HFFc6 (cell line): Measurements from ENCODE around the gene CDPF1. TPM values are rescaled to one million over a fixed set of nuclear protein-coding genes. Genes with fewer than 3 reads are reported as not detected.

Experiments
- DNase-seq: peaks from one replicate; pipeline ENCODE4 v3.0.0-alpha.2; 2018
- H3K27ac Mint-ChIP-seq: 2 replicates; pipeline ENCODE4 v1.8.0; 2020; ENCODE audit warnings: mild to moderate bottlenecking, mixed read lengths
- H3K27me3 Mint-ChIP-seq: 2 replicates; pipeline ENCODE4 v1.8.0; 2021; ENCODE audit warnings: mild to moderate bottlenecking, moderate library complexity, mixed read lengths; ENCODE audit not compliant: insufficient read depth
- H3K36me3 Mint-ChIP-seq: 2 replicates; pipeline ENCODE4 v1.8.0; 2021; ENCODE audit warnings: low read depth, mixed read lengths
- H3K4me1 Mint-ChIP-seq: 2 replicates; pipeline ENCODE4 v1.8.0; 2020; ENCODE audit warnings: low read depth, mixed read lengths
- H3K4me3 Mint-ChIP-seq: 2 replicates; pipeline ENCODE4 v1.8.0; 2020; ENCODE audit warnings: mild to moderate bottlenecking, moderate library complexity, mixed read lengths
- H3K9me3 Mint-ChIP-seq: 2 replicates; pipeline ENCODE4 v1.8.0; 2020; ENCODE audit warnings: mild to moderate bottlenecking, mixed read lengths
- total RNA-seq, 6 experiments: library from RNA; stranded (reverse); fragmentation: NEBNext Ultra II Directional; extraction: Animal tissue kit (Norgen Biotek cat#: 25700); gene quantifications; 2 replicates in 1 of 6; 3 replicates in 5 of 6; pipeline ENCODE4 v1.2.3, GENCODE V29; 2021
- TF ChIP-seq, protein P1 (sequence below): fragments of 200-600 bp; sonication (generic); IDR thresholded peaks from 2 replicates; pipeline ENCODE4 v1.5.0; 2021; ENCODE audit warnings: antibody characterized with exemption, mild to moderate bottlenecking

Gene CDPF1
- total RNA-seq, 6 experiments from 2014 or later = 6.4 to 9.3 (median 7.6) TPM

DNA sequence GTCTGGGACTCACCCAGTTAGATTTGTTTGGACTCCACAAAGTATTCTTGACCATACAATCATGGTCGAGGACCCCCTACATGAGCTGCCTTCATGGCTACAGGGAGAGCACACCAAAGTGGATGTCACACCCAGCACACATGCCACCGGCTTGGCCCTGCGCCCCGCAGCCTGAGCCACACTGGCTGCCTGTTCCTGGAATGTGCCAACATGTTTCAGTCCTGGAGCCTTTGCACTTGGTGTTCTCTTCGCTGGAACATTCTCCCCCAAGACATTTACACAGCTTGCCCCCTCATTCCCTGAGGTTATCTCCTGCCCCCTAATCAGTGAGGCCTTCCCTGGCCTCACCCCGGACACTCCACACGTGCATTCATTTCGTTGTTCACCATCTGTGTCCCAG is 53.8 kb downstream of the CDPF1 start:
- H3K4me3 Mint-ChIP-seq = no peak overlapping the region

DNA sequence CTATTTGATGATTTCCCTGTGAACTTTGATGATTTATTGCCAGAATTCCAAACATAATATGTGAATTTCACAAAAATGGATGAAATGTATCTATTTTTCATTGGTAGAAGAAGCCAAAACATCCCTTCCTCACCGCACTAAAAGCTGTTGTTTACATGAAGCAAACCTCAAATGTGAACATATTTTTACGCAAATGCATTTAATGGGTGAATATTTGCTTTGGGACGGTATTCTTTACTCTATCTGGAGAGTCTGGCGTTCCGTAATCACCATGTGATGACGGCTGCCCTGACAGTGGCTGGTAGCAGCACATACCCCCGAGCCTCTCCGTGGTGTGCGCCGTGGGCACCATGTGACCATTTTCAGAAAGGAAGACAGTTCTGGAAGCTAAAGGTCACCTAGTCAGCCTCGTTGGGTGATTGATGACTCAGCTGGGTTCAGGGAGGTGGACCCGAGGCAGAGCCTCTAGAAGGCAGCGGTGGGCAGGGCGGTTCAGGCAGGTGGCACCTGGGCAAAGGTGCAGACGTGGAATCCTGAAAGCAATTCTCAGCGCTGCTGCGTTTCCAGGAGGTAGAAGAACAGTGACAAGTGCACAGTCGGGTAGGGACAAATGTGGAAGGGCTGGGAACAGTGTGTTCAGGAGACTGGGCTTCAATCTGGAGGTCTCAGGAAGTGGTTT is 54.5 kb downstream of the CDPF1 start:
- no peak overlapping the region for H3K27ac Mint-ChIP-seq
- peaks cover 22% of the 10 kb centered on the region; the same call in 1 of the 2 replicates for H3K36me3 Mint-ChIP-seq
- H3K27me3 Mint-ChIP-seq = no peaks in the 10 kb centered on the region; the same call in 1 of the 2 replicates
- TF ChIP-seq, protein P1, sequence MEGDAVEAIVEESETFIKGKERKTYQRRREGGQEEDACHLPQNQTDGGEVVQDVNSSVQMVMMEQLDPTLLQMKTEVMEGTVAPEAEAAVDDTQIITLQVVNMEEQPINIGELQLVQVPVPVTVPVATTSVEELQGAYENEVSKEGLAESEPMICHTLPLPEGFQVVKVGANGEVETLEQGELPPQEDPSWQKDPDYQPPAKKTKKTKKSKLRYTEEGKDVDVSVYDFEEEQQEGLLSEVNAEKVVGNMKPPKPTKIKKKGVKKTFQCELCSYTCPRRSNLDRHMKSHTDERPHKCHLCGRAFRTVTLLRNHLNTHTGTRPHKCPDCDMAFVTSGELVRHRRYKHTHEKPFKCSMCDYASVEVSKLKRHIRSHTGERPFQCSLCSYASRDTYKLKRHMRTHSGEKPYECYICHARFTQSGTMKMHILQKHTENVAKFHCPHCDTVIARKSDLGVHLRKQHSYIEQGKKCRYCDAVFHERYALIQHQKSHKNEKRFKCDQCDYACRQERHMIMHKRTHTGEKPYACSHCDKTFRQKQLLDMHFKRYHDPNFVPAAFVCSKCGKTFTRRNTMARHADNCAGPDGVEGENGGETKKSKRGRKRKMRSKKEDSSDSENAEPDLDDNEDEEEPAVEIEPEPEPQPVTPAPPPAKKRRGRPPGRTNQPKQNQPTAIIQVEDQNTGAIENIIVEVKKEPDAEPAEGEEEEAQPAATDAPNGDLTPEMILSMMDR = no peak
- H3K9me3 Mint-ChIP-seq = no peaks in the 10 kb centered on the region
- H3K4me3 Mint-ChIP-seq = no peak overlapping the region
- no peaks in the 10 kb centered on the region for H3K4me1 Mint-ChIP-seq
- no peak for DNase-seq

More for the DNA sequence above, 53.8 kb downstream of the CDPF1 start:
- H3K4me1 Mint-ChIP-seq = no peaks in the 10 kb centered on the region
- H3K27ac Mint-ChIP-seq = no peak overlapping the region
- peaks cover 21% of the 10 kb centered on the region; the same call in 1 of the 2 replicates for H3K36me3 Mint-ChIP-seq
- TF ChIP-seq, protein P1 = no peak
- no peak for DNase-seq
- no peaks in the 10 kb centered on the region for H3K9me3 Mint-ChIP-seq
- no peaks in the 10 kb centered on the region; the same call in 1 of the 2 replicates for H3K27me3 Mint-ChIP-seq

Other genes starting within 250 kb of the CDPF1 start
- gene PPARA, start 99.8 kb downstream of the CDPF1 start, total RNA-seq = 10 to 100 TPM; 14.1 to 16.0 (median 15.1) TPM
- gene PKDREJ, start 13.1 kb upstream of the CDPF1 start, total RNA-seq = not detected
- 10 to 100 TPM; 31.2 to 38.6 (median 36.6) TPM for gene TTC38, start 17.7 kb upstream of the CDPF1 start, total RNA-seq
- gene GTSE1, start 46.6 kb upstream of the CDPF1 start, total RNA-seq = 10 to 100 TPM; 12.4 to 30.5 (median 27.9) TPM
- gene TRMU, start 85.4 kb upstream of the CDPF1 start, total RNA-seq = 10 to 100 TPM; 26.4 to 36.4 (median 32.4) TPM